HepG2 (cell line): ENCODE results near the gene TLCD1. TPM values are rescaled to one million over a fixed set of nuclear protein-coding genes. Genes with fewer than 3 reads are reported as not detected.

Source experiments
- ERF ChIP-seq: IDR thresholded peaks from 2 replicates; pipeline ENCODE4 v1.6.1; 2018; ENCODE audit warnings: missing biosample characterization, missing genetic modification reagents
- PLSCR1 ChIP-seq: sonication (generic); formaldehyde crosslinking; IDR thresholded peaks from 2 replicates; pipeline ENCODE4 v1.5.0; 2020; ENCODE audit warnings: missing genetic modification reagents, mild to moderate bottlenecking, borderline replicate concordance
- REL ChIP-seq: sonication (generic); formaldehyde crosslinking; conservative IDR thresholded peaks from 2 replicates; pipeline ENCODE4 v1.8.0; 2022; ENCODE audit warnings: mild to moderate bottlenecking, missing genetic modification reagents, moderate library complexity
- SAP130 ChIP-seq: IDR thresholded peaks from 2 replicates; pipeline ENCODE4 v1.6.1; 2016; ENCODE audit warnings: low read depth
- SNAI1 ChIP-seq: sonication (generic); formaldehyde crosslinking; IDR thresholded peaks from 2 replicates; pipeline ENCODE4 v1.5.0; 2020; ENCODE audit warnings: mild to moderate bottlenecking, missing genetic modification reagents, borderline replicate concordance
- STAG1 ChIP-seq: sonication (generic); formaldehyde crosslinking; IDR thresholded peaks from 2 replicates; pipeline ENCODE4 v1.4.0; 2020; ENCODE audit warnings: missing genetic modification reagents
- ZNF143 ChIP-seq: sonication (generic); formaldehyde crosslinking; IDR thresholded peaks from 2 replicates; pipeline ENCODE4 v1.4.0; 2020; ENCODE audit warnings: missing genetic modification reagents
- ZNF276 ChIP-seq: sonication (generic); formaldehyde crosslinking; IDR thresholded peaks from 2 replicates; pipeline ENCODE4 v1.4.0; 2020; ENCODE audit warnings: mild to moderate bottlenecking, low read depth, missing genetic modification reagents
- ZNF350 ChIP-seq: sonication (generic); formaldehyde crosslinking; IDR thresholded peaks from 2 replicates; pipeline ENCODE4 v1.4.0; 2020; ENCODE audit warnings: mild to moderate bottlenecking, low read depth, missing genetic modification reagents, borderline replicate concordance
- ZNF451 ChIP-seq: sonication (generic); formaldehyde crosslinking; IDR thresholded peaks from 2 replicates; pipeline ENCODE4 v1.5.0; 2020; ENCODE audit warnings: mild to moderate bottlenecking, missing genetic modification reagents
- ZNF503 ChIP-seq: sonication (generic); formaldehyde crosslinking; IDR thresholded peaks from 2 replicates; pipeline ENCODE4 v1.4.0; 2020; ENCODE audit warnings: missing genetic modification reagents
- ZNF530 ChIP-seq: sonication (generic); formaldehyde crosslinking; IDR thresholded peaks from 2 replicates; pipeline ENCODE4 v1.5.0; 2020; ENCODE audit warnings: low read depth, mild to moderate bottlenecking, missing genetic modification reagents
- ZNF546 ChIP-seq: sonication (generic); formaldehyde crosslinking; conservative IDR thresholded peaks from 2 replicates; pipeline ENCODE4 v1.8.1; 2023; ENCODE audit warnings: mild to moderate bottlenecking, missing genetic modification reagents
- ZNF558 ChIP-seq: sonication (generic); formaldehyde crosslinking; IDR thresholded peaks from 2 replicates; pipeline ENCODE4 v1.9.0; 2022; ENCODE audit warnings: mild to moderate bottlenecking, missing genetic modification reagents, borderline replicate concordance
- ZNF615 ChIP-seq: sonication (generic); formaldehyde crosslinking; IDR thresholded peaks from 2 replicates; pipeline ENCODE4 v1.5.0; 2020; ENCODE audit warnings: mild to moderate bottlenecking, missing genetic modification reagents, borderline replicate concordance
- polyA plus RNA-seq, 8 experiments: library from polyadenylated mRNA; depleted of rRNA in 3 of 8; stranded (reverse) in 7 of 8; unstranded in 1 of 8; fragments of >200 nt; fragmentation: Illumina TruSeq in 4 of 8; extraction: Trizol in 4 of 8; gene quantifications; 2 replicates each; pipeline versions ENCODE4 v1.2.1 to v1.2.3, GENCODE V29; 2011 to 2016; ENCODE audit warnings: low read depth in 4 of 8, missing spikeins in 1 of 8, mixed read lengths in 1 of 8; ENCODE audit not compliant: insufficient read depth in 1 of 8
- total RNA-seq, 5 experiments: library from RNA; depleted of rRNA; stranded (reverse); fragments of >200 nt; fragmentation: Illumina TruSeq; extraction: Trizol; gene quantifications; 2 replicates each; pipeline ENCODE4 v1.2.3, GENCODE V29; 2016; ENCODE audit warnings: low read depth in 1 of 5
- TF ChIP-seq, protein P1 (sequence below): sonication (generic); formaldehyde crosslinking; IDR thresholded peaks from 2 replicates; pipeline ENCODE4 v1.4.0; 2020; ENCODE audit warnings: missing genetic modification reagents, mild to moderate bottlenecking, borderline replicate concordance
- TF ChIP-seq, protein P2 (sequence below): IDR thresholded peaks from 2 replicates; pipeline ENCODE4 v1.6.1; 2016
- TF ChIP-seq, protein P3 (sequence below): IDR thresholded peaks from 2 replicates; pipeline ENCODE4 v1.6.1; 2016; ENCODE audit warnings: mild to moderate bottlenecking

TLCD1 gene
- total and polyA plus RNA-seq, 2 of the 13 experiments (the other 11 are each of a cell fraction or from before 2014, with no cell fraction given): 14.9 to 19.6 TPM

GRCh38 chr17:28744104-28744971 lies 18.3 kb upstream of the TLCD1 start (continued):
- TF ChIP-seq, protein P1, sequence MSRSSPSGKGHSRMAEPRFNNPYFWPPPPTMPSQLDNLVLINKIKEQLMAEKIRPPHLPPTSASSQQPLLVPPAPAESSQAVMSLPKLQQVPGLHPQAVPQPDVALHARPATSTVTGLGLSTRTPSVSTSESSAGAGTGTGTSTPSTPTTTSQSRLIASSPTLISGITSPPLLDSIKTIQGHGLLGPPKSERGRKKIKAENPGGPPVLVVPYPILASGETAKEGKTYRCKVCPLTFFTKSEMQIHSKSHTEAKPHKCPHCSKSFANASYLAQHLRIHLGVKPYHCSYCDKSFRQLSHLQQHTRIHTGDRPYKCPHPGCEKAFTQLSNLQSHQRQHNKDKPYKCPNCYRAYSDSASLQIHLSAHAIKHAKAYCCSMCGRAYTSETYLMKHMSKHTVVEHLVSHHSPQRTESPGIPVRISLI (CRISPR knock-in tag): no peak
- no peak; the same call in 1 of the 2 replicates for TF ChIP-seq SNAI1 (CRISPR knock-in tag)
- TF ChIP-seq ERF (CRISPR knock-in tag): peak; percentile 27
- TF ChIP-seq ZNF558: peak; percentile 20; the same call in 1 of the 2 replicates
- no peak for TF ChIP-seq ZNF530 (CRISPR knock-in tag)
- no peak for TF ChIP-seq PLSCR1
- 0 out of 2 replicates have a peak, but pooled peaks have one; percentile 5 for TF ChIP-seq ZNF546 (CRISPR knock-in tag)
- TF ChIP-seq ZNF350 (CRISPR knock-in tag): no peak
- peak; percentile 19; the same call in 1 of the 2 replicates for TF ChIP-seq ZNF503 (CRISPR knock-in tag)
- no peak for TF ChIP-seq ZNF143 (CRISPR knock-in tag)
- TF ChIP-seq ZNF276 (CRISPR knock-in tag): 0 out of 2 replicates have a peak, but pooled peaks have one; percentile 5
- TF ChIP-seq ZNF615: no peak
- TF ChIP-seq REL (CRISPR knock-in tag): no peak
- TF ChIP-seq STAG1 (CRISPR knock-in tag): no peak
- no peak for TF ChIP-seq ZNF451
- TF ChIP-seq, protein P2, sequence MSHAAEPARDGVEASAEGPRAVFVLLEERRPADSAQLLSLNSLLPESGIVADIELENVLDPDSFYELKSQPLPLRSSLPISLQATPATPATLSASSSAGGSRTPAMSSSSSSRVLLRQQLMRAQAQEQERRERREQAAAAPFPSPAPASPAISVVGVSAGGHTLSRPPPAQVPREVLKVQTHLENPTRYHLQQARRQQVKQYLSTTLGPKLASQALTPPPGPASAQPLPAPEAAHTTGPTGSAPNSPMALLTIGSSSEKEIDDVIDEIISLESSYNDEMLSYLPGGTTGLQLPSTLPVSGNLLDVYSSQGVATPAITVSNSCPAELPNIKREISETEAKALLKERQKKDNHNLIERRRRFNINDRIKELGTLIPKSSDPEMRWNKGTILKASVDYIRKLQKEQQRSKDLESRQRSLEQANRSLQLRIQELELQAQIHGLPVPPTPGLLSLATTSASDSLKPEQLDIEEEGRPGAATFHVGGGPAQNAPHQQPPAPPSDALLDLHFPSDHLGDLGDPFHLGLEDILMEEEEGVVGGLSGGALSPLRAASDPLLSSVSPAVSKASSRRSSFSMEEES (CRISPR knock-in tag): peak; percentile 42
- TF ChIP-seq, protein P3, sequence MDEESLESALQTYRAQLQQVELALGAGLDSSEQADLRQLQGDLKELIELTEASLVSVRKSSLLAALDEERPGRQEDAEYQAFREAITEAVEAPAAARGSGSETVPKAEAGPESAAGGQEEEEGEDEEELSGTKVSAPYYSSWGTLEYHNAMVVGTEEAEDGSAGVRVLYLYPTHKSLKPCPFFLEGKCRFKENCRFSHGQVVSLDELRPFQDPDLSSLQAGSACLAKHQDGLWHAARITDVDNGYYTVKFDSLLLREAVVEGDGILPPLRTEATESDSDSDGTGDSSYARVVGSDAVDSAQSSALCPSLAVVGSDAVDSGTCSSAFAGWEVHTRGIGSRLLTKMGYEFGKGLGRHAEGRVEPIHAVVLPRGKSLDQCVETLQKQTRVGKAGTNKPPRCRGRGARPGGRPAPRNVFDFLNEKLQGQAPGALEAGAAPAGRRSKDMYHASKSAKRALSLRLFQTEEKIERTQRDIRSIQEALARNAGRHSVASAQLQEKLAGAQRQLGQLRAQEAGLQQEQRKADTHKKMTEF: peak; percentile 35; the same call in 1 of the 2 replicates
- peak; percentile 81 for TF ChIP-seq SAP130
